Stimulated activated CD8-positive, alpha-beta memory T cell treated with anti-CD3 and anti-CD28 coated beads, Interleukin-15, amount 100 ng/mL, for 1 hour (primary cell): ENCODE data around the gene LRRC10B.

ENCODE experiments used
- DNase-seq: peaks from one replicate; pipeline ENCODE4 v3.0.0-alpha.2; 2020; ENCODE audit warnings: low read depth

The LRRC10B gene

DNA sequence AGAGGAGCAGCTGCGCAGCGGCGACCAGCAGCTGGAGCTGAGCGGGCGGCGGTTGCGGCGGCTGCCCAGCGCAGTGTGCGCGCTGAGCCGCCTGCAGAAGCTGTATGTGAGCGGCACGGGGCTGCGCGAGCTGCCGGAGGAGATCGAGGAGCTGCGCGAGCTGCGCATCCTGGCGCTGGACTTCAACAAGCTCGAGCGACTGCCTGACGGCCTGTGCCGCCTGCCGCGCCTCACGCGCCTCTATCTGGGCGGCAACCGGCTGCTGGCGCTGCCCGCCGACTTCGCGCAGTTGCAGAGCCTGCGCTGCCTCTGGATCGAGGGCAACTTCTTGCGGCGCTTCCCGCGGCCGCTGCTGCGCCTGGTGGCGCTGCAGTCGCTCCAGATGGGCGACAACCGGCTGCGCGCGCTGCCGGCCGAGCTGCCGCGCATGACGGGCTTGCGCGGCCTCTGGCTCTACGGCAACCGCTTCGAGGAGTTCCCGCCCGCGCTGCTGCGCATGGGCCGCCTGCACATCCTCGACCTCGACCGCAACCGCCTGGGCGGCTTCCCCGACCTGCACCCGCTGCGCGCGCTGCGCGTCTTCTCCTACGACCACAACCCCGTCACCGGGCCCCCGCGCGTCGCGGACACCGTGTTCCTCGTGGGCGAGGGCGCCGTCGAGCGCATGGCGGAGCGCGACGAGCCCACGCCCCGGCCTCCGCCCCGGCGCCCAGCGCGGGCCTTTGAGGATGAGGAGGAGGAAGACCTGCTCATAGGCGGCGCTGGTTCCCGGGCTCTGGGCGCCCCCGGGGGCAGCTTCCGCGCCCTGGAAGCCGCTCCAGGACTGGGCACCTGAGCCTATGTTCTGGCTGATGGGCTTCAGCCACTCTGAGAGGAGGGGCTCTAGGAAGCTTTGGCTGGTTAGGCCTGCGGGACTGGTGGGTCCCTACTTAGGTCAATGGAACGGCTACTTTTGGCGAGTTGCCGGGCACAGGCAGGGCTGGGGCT, 787 bp downstream of the LRRC10B start:
- no peak for DNase-seq

DNA sequence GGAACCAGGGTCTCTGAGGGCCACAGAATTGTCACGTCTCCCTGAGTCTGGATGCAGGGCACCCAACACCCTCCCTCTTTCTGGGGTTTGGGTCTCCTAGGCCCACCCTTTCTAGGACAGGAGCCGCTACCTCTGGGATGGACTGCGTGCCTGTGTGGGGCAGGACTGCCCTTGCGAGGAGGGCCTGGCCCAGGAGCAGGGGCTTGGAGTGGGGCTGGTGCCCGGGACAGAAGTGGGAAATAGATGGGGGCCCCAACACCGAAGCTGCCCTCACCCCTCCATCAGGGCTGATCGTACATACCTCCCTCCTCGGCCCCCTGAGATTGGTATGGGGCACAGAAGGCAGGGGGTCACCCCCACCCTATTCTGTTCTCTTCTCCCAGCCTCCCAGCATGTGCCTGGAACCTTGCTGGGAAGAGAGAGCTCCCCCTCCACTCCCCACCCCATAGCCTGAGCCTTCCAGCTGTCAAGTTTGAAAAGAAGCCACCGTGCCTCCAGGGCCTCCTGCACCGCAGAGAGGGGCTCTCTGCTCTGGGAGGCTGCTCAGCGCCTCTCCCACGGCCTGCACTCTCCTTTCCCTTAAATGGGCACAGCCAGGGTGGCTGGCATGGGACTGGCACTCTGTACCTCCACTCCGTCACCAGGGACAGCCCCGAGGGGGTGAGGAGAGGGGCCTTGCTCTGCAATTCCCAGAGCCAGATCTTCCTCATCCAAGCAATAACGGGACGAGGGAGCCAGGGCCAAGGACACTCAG, 1.8 kb downstream of the LRRC10B start:
- DNase-seq: no peak

DNA sequence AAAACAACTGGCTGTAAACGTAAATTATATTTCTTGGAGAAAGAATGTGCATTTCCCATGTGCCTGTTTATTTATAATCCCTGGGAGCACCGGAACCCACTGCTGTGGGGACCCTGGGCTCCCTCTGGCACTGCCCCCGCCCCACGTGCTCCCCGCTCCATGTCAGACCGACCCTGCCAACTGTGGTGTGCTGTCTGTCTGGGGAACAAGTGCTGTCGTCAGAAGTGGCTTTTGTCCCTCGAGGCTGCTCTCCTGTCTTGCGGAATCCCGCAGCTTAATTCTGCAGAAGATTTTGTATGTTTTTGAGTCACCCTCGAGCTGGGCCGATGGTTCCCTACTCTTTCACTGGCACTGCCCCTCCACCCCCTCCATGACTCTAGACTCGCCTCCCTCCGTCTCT, 2.4 kb downstream of the LRRC10B start:
- no peak for DNase-seq

DNA sequence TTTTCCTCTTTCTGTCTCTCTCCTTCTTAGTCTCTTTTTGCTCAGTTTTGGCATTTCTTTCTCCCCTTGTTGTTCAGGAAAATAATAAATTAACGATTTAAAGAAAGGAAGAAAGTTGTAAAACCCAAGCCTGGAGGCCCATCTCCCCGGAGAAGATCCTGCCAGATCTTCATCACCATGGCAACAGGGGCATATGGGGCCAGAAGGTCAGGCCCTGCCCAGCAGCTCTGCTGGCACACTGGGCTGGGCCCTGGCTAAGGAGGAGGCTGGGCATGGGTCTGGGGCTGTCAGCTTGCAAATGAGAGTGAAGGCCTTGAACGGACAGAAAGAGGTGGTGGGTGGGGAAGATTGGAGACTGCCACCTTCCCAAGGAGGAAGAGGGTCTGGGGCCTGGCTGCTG, 2.8 kb downstream of the LRRC10B start:
- DNase-seq: no peak

DNA sequence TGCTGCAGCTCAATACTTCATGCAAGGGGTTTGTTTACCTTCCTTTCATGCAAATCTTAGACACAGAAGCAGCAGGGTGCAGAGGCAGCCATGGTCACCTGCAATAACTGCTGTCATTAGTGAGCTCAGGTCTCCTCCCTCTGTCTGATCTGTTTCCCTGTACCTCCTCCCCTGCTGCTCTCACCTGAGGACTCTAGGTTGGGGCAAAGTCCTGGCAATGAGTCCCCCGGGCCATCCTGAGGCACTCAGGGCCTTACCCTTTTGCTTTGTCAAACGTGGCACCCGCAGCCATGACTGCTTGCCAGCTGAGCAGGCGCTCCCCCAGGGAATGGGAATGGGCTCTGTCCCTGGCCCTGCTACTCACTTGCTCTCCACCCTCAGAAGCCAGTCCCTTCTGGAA, 3.9 kb downstream of the LRRC10B start:
- DNase-seq: no peak

DNA sequence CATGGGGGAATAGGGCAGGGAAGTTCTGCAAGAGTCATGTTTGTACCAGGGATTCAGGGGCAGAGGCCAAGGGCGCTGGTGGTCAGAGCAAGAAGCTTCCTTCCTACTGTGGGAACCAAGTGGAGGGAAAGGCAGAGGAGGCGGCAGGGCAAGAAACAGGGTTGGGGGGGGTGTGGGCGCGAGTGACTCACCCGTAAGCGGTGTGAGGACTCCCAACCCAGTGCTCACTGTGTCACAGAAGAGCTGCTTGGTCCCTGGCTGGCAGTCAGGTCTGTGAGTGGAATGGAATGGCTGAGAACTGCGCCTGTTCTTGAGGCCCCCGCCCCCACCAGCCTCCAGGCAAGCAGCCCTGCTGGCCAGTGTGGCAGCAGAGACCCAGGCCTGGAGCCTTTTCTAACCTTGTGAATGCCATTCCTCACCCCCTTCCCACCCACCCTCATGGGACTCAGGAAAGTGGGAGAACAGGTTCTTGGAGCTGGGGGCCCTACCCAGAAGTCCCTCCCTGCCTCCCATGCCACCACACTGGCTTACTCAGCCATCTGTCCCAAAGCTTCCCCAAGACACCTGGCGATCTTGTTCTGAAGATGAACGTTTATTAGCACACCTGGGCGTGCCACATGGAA, 4.7 kb downstream of the LRRC10B start:
- DNase-seq: no peak

DNA sequence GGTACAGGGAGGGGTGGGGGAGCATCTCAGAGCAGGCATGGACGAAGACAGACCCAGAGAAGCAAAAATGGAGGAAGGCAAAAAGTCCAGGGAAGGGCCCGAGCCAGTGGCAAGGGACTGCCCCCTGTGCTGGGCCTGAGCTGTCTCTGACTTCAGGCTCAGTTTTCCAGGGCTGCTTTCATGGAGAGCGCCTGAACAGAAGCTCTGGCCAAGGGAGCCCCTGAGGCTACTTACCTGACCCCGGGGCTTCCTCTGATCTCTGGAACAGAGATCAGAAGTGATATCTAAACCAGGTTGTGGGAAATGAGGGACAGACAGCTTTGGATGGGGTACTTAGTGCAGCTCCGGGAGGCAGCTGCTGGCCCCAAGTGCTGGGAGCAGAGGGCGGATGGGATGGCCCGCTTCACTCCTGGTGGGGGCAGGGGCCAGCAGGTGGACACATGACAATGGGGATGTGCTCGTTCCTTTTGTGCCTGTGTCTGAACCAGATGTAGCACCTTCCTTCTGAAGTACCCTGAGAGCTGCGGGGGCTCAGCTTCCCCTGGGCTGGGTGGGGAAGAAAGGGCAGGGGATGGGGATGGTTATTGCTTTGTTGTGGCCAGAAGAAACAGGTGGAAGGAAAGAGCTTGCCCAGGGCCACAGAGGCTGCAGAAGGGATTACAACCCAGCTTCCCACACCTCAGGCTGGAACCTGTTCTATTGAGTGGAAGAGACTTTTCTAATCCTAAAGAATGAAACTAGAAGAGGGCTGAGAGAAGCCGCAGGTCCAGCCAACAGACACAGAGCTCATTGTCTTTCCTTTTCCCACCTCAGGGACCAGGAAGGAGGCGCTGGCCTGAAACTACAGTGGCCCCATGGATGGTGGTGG, 5.7 kb downstream of the LRRC10B start:
- DNase-seq: no peak

DNA sequence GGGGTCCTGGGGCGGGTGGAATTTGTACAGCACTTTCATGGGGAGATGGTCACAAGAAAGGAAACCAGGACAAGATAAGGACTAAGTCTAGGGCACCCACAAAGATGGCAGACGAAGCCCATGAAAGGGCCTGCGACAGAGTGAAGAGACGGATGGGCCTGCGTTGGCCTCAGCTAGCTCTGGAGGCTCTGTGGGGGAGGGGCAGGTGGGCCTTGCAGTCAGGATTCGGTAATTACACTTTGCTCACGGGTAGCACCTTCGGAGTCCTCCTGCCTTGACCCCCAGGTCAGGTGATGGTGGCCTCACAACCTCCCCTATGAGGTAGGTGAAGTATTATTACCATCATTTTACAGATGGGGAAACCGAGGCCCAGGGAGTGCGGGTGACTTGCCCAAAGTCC, 7.1 kb downstream of the LRRC10B start:
- DNase-seq: no peak

DNA sequence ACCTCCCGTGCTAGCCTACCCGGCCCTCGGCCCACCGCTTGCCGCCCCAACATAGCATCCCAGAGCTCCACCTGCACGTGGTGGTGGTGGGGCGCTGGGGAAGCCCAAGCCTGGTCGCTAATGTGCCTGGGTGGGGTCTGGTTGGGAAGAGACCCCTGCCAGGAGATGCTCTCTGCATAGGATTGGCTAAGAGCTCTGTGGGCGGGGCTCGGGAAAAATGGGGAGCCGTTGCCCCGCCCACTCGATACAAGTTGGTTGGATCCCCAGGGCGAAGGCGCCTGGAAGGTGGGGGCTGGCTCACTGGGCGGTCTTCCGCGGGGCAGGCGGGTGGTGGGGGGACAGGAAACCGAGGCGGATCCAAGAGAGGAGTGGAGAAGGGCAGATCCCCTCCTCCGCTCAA, 7.6 kb downstream of the LRRC10B start:
- DNase-seq: no peak

DNA sequence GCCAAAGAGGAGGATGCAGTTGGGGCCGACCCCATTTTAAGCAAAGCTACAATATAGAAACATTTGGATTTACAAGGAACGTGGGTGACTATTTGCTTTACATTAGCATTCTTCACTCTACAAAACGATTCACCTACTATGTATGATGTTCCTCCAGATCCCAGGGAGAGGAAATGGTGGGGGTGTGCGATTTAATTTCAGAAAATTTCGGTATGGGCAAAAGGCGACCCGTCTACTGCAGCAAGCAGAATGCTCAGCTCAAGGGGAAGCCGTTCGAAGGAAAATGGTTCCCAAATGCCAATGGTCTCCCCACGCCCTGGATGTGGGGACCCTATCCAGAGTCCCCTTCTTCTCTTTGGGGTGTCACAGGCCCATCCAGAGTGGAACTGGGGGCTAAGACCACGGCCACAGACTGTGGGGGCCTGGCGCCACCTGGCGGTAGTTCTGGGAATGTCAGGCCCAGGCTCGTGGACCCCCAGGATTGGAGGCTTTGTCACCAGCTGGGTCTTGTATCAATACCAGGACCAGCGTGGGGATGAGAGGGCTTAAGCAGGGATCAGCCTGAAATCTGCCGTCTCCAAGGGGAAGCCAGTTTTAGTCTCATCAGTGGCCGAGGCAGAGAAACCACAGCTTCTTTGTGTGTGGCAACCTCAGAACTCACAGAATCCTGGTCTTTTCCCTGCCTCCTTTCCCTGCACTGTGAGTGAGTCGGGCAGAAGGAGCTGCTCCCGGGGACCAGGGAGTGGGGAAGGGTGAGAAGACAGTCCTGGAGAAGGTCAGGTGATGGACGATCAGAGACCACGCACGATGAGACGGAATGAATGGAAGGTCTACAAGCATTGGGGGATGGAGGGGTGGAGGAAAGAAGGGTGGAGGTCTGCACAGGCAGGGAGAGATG, 8.4 kb downstream of the LRRC10B start:
- DNase-seq: peak; percentile 49

DNA sequence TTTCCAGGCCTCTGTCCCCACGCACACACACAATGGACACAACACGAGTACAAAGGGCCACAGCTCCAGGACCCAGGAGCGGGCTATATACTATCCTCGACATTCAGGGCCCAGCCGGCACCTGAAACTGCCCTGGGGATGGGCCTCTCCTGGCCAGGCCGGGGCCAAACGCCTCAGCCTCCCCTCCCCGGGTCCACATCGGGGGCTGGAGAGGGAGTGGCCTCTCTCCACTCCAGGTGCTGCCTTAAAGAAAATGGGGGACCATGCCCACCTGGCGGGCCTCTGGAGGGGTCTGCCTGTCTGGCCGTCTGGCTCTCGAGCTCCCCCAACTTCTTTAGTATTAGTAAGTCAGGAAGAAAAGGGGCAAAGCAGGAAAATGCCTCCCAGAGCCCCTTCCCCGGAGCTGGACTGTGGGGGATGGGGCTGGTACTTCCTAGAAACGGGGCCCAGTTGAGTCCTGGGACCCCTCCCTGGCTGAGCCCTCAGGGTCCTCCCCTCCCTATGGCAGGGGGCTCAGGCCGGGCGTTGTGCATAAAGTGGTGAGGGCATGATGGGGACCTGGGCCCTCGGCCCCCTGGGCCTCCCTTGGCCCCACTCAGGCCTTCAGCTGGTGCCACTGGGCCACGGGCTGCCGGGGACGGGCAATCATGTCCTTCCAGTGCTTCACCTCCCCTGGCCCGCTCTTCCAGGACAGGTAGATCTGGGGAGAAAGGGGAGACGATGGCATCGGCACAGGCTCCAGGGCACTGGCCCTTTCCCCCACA, 9.7 kb downstream of the LRRC10B start:
- no peak for DNase-seq

DNA sequence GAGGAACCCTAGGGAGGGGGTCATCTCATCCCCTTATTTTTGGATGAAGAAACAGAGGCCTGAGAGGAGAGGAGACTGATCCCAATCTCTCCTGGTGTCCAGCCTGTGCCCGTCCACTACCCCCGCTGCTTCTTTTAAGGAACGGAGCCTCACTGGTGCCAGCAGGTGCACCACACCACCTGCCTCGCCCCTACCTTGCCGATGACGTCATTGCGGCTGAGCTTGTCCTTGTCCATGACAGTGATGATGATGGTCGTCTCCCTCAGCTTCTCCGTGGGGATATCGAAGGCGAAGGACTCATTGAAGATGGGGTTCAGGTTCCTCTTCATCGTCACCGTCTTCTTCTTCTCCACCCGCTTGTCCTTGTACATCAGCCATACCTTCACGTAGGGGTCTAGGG, 14.3 kb downstream of the LRRC10B start:
- no peak for DNase-seq

DNA sequence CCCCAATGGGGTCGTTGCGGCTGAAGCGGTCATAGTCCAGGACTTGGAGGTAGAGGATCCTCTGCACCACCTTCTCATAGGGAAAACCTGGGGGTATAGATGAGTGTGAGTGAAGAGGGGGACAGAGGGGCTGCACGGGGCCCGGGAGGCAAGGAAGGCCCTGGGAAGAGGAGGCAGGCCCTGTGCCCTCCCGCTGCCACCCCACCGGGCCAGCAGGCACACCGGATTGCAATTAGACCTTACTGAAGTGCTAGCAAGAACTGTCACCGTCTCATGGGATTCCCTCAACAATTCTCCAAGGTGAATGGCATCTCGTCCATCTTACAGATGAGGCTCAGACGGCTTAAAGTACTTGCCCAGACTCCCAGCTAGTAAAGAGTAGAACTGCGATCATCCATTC, 15.9 kb downstream of the LRRC10B start:
- no peak for DNase-seq

DNA sequence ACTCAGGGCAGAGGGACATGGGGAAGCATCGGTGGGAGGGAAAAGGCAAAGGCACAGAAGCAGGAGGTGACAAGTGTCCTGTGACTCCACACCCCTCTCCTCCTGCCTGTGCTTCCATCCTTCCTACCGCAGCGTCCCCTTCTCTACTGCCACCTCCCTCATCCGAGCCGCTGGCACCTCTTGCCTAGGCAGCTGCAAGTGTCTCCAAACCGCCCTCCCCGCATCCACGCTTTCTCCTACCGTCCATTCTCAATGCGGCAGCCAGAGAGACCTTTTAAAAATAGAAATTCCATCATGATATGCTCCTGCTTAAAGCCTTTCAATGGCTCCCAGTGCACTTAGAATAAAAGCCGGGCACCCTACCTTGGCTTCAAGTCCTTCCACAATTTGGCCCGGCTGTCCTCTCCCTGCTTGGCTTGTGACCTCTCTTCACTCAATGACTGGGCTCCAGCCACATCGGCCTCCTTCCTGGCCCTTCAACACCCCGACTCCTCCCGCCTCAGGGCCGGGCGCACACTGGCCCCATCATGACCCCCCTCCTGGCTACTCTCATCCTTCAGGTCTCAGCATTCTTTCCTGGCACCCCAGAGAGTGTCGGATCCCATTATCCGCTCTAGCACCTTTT, 16.5 kb downstream of the LRRC10B start:
- DNase-seq: no peak

DNA sequence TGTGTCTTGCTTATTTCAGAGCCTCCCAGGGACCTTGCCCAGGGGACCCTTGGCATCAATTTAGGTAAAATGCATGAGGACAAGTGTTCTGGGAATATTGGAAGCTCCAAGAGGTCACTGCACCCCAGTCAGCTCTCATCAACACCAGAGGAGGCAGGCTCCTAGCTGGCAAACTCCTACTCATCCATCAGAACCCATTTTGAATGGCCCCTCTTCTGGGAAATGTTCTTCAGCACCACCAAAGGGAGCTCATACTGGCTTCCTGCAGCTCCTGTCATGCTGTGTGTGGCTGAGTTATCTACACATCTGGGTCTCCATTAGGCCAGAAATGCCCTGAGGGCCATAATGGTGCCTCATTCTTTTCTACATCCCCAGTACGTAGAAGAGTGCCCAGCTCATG, 17.7 kb downstream of the LRRC10B start:
- DNase-seq: no peak

DNA sequence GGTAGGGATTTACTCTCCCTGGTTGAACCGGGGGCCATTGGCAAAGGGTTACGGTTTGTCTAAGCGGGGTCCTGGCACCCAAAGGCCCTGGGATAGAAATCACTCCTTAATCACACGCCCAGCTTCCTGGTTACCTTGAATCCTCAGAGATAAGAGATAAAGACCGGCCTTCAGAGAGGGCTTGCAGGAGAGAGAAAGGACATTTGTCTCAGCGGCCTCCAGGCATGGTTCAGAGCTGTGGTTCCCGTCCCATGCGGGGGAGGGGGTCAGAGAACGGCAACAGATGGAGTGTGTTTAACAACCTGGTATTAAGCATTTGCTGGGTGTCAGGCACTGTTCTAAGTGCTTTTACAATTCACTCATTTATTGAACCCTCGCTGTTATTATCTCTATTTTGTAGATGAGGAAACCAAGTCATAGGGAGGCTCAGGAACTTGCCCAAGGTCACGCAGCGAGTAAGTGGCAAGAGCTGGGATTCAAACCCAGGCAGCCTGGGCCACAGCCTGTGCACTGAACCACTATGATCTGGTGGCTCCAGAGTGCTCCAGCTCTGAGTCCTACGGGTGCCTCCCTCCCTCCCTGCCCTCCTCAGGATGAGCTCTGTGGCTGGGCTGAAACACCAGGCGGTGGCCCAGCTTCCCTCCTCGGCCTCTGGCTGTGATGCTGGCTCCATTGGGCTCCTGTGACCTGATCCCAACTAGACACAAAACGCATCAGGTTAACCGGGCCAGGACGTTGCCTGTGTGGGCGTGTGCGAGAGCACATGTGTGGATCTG, 18.6 kb downstream of the LRRC10B start:
- DNase-seq: no peak

DNA sequence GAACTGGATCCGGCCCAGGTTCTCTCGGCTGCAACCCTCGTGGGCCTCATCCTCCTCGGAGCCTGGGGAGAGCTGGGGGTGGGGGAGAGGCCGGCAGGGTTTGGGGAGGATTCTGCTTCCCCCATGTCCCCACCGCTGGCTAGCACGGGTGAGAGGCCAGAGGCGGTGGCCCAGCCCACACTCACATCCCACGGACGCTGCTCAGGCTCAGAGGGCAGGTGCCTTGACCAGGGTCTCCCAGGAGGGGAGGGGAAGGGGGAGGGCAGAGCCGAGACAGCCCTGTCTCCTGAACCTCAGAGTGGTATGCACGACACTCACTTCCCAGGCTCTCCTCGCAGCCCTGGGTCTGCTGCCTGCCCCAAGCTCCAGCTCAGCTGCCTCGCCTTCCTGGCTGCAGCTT, 19.6 kb downstream of the LRRC10B start:
- no peak for DNase-seq

DNA sequence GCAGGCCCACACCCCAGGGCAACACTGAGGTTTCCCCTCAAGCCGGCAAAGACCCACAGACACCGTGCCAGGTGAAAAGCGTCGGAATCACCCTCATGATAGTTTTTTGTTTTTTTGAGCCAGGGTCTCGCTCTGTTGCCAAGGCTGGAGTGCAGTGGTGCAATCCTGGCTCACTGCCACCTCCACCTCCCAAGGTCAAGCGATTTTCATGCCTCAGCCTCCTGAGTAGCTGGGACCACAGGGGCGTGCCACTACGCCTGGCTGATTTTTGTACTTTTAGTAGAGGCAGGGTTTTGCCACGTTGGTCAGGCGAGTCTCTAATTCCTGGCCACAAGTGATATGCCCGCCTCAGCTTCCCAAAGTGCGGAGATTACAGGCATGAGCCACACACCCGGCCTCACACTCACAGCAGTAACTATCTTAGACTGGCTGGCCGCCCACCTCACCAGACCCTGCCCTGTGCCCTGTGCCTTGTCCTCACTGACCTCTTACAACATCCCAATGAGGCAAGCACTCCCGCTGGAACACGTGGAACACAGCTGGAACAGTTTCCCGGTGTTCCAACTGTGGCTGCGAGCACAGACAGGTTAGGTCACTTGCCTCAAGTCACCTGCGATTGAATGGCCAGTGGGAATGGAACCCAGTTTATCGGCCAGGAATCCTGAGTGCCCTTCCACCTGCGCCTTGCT, 21.1 kb downstream of the LRRC10B start:
- DNase-seq: no peak
